Gastroesophageal sphincter (tissue), 3 donors: ENCODE results near the gene ANO10.

Source experiments
- CTCF ChIP-seq, 4 experiments: fragments of 200-600 bp in 2 of 4; fragments of 450-650 bp in 2 of 4; sonication (generic) in 1 of 4; IDR thresholded peaks; one replicate each; pipeline ENCODE4 v1.5.1; 2017 to 2019; ENCODE audit warnings: antibody characterized with exemption in 4 of 4, mild to moderate bottlenecking in 2 of 4, moderate library complexity in 2 of 4
- POLR2A ChIP-seq, 2 donors: fragments of 450-650 bp; IDR thresholded peaks; one replicate each; pipeline ENCODE4 v1.6.1; 2017; ENCODE audit warnings: antibody characterized with exemption in 2 of 2, mild to moderate bottlenecking in 2 of 2, moderate library complexity in 1 of 2
- POLR2AphosphoS5 ChIP-seq: sonication (generic); formaldehyde crosslinking; IDR thresholded peaks from one replicate; pipeline ENCODE4 v1.6.1; 2017; ENCODE audit warnings: antibody characterized with exemption

DNA sequence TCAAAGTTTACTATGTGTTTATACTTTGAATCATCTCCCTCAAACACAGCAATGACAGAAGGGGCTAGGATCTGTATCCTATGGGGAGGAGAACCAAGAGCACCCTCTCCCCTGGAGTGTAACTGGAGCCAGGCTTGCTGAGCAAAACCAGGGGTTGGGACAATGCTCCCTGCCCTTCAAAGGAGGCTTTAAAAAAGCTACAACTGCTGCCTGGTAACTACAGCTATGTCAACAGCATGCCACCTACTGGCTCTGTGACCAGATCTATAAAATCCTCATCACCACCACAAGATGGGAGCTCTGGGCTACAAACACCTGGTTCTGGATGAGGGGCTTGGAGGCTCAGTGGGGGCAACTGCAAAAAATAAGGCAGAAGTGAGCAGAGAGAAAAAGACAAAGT lies 61.9 kb downstream of the ANO10 start:
- no peak for TF ChIP-seq CTCF (IDR thresholded peaks at IDR 0.05)
- no peak for TF ChIP-seq POLR2AphosphoS5
- no peak for TF ChIP-seq POLR2A (IDR thresholded peaks at IDR 0.05)
